Measurements from ENCODE around the gene UTP20.

The UTP20 gene

DNA sequence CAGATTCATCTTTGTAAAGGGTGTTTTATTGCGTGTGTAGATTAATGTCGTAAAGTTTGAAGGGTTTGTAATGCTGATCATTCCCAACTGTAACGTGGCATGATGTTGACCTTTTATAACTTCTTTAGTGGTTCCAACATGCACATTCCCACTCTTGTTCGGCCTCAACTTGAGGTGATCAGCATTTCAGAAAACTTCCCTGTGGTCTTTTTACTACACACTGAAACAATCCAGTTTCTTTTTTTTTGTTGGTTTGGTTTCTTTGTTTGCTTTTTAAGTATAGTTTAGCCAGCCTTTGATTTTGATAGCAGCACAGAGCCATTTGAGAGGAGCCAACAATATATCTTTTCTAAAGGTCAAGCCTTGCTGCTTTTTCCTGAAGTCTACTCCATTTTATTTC, 22.8 kb downstream of the UTP20 start:
- Histone ChIP-seq H3K4me3 (no peak overlapping the region), H3K9me3 (ENCODE audit: low read depth, low read length) (no peaks in the 10 kb centered on the region), H3K27ac (no peak overlapping the region), H3K36me3 (ENCODE audit: insufficient read depth, low read length) (peaks cover 80% of the 10 kb centered on the region), H3K9ac (ENCODE audit: insufficient read length) (no peak overlapping the region)
- no peak for TF ChIP-seq POLR2AphosphoS5 (IDR thresholded peaks at IDR 0.05; ENCODE audit: borderline replicate concordance, low read depth, low read length)
- no peak for DNase-seq (ENCODE audit: low read depth, low spot score)

DNA sequence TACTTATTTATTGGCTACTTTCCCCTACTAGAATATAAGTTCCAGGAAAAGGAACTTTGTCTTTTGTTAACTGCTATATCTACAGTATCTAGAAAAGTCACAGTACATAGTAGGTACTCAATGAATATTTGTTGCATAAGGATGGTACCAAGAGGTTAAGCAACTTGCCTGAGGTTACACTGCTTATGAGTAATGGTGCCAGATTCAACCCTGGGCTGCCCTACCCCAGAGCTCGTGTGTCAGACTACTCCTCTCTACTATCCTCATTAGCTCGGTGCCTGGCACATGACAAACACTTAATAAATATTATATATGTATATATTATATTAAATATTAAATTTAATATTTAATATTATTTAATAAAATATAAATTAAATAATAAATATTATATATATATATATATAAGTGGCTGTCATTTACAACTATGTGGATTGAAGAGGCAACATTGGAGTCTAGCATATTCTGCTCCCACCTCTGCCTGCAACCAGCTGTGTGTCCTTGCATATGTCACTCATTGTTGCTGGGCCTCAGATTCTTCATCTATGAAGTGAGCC, 25.4 kb downstream of the UTP20 start:
- no peak overlapping the region for H3K27ac ChIP-seq
- H3K9ac ChIP-seq (ENCODE audit: insufficient read length) = no peak overlapping the region
- H3K9me3 ChIP-seq (ENCODE audit: low read depth, low read length) = no peaks in the 10 kb centered on the region
- no peak for DNase-seq (ENCODE audit: low read depth, low spot score)
- peaks cover 71% of the 10 kb centered on the region for H3K36me3 ChIP-seq (ENCODE audit: insufficient read depth, low read length)
- TF ChIP-seq EZH2 (IDR thresholded peaks at IDR 0.05) (no peak), POLR2AphosphoS5 (IDR thresholded peaks at IDR 0.05; ENCODE audit: borderline replicate concordance, low read depth, low read length) (no peak), FOXP2 (optimal IDR thresholded peaks at IDR 0.05; ENCODE audit: control extremely low read depth, extremely low read length, insufficient read depth) (no peak)
- no peak overlapping the region for H3K4me3 ChIP-seq

DNA sequence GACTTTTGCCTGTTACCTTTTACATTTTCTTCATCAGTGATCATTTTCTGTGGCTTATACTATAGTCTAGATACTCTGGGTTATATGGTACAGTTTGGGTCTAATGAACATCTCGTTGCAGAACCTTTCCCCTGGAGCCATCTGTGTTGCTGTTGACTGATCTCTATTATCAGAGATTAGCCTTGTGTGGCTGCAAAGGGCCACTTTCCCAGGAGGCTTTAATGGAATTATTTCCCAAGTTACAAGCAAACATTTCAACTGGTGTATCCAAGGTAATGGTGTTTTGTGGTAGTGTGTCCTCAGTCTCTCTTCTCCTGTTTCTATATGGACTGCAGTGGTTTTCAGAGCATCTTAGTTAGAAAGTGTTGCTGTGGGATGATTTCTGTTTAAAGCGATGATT, 25.9 kb downstream of the UTP20 start:
- H3K27ac ChIP-seq = no peak overlapping the region
- H3K4me3 ChIP-seq = no peak overlapping the region
- no peaks in the 10 kb centered on the region for H3K9me3 ChIP-seq (ENCODE audit: low read depth, low read length)
- H3K36me3 ChIP-seq (ENCODE audit: insufficient read depth, low read length) = peaks cover 70% of the 10 kb centered on the region
- TF ChIP-seq FOXP2 (optimal IDR thresholded peaks at IDR 0.05; ENCODE audit: control extremely low read depth, extremely low read length, insufficient read depth) = no peak
- no peak for TF ChIP-seq EZH2 (IDR thresholded peaks at IDR 0.05)
- no peak for TF ChIP-seq POLR2AphosphoS5 (IDR thresholded peaks at IDR 0.05; ENCODE audit: borderline replicate concordance, low read depth, low read length)
- H3K9ac ChIP-seq (ENCODE audit: insufficient read length) = no peak overlapping the region
- DNase-seq (ENCODE audit: low read depth, low spot score) = no peak

DNA sequence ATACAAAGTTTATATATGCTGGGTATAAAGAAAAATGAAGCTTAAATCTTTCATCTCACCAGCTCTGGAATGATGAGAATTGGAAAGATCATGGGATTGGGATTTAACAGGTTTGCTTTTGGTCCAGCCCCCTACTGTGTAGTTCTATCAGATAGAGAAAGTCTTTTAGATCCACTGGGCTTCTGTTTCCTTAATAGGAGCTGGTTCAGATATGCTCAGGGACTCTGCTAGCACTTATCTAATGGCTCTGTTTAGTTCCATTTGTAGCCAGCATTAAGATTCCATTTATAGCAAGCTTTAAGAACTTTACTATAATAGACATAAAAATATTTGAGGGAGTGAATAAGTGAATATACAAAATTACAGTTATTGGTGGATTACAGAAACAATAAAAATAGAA, 42.6 kb downstream of the UTP20 start:
- no peak overlapping the region for H3K9ac ChIP-seq (ENCODE audit: insufficient read length)
- no peak for DNase-seq (ENCODE audit: low read depth, low spot score)
- H3K27ac ChIP-seq = no peak overlapping the region
- TF ChIP-seq POLR2AphosphoS5 (IDR thresholded peaks at IDR 0.05; ENCODE audit: borderline replicate concordance, low read depth, low read length) (no peak), FOXP2 (optimal IDR thresholded peaks at IDR 0.05; ENCODE audit: control extremely low read depth, extremely low read length, insufficient read depth) (no peak), EZH2 (IDR thresholded peaks at IDR 0.05) (no peak)
- H3K4me3 ChIP-seq = no peak overlapping the region
- H3K36me3 ChIP-seq (ENCODE audit: insufficient read depth, low read length) = peaks cover 70% of the 10 kb centered on the region
- H3K9me3 ChIP-seq (ENCODE audit: low read depth, low read length) = no peaks in the 10 kb centered on the region

DNA sequence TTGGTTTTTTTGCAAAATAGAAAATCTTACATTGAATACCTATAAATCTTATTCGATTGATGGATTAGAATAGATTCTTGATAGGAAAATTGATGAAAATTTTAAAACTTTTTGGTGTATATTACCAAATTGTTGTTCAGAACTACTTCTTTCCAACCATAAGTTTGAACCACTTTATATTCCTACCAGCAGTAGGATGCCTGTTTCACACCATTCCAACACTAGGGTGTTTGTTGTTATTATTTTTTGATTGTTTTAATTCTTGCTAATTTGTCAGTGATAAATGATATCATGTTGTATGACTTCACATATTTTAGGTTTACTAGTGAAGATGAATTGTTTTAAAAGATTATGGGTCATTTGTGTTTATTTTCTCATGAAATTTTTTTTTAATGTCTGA, 43.4 kb downstream of the UTP20 start:
- H3K9ac ChIP-seq (ENCODE audit: insufficient read length) = no peak overlapping the region
- no peak overlapping the region for H3K4me3 ChIP-seq
- H3K9me3 ChIP-seq (ENCODE audit: low read depth, low read length) = no peaks in the 10 kb centered on the region
- H3K27ac ChIP-seq = no peak overlapping the region
- no peak for DNase-seq (ENCODE audit: low read depth, low spot score)
- peaks cover 70% of the 10 kb centered on the region for H3K36me3 ChIP-seq (ENCODE audit: insufficient read depth, low read length)
- no peak for TF ChIP-seq POLR2AphosphoS5 (IDR thresholded peaks at IDR 0.05; ENCODE audit: borderline replicate concordance, low read depth, low read length)
- TF ChIP-seq EZH2 (IDR thresholded peaks at IDR 0.05) = no peak
- TF ChIP-seq FOXP2 (optimal IDR thresholded peaks at IDR 0.05; ENCODE audit: control extremely low read depth, extremely low read length, insufficient read depth) = no peak

DNA sequence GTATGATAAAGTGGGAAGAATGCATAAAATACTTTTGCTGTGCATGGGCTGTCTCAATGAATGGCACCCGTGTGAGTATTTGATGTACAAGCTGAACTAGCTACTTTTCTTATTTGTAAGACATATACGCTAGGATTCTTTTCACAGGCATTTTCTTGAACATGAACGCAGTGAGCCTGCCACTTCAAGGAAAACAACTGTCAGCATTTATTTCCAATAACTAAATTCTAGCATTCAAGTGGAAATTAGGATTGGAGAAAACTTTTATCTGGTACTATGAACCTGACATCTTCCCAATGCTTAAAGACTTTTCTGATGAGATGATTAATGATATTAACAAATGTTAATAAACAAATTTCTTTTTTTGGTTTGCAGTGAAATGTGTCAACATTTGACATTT, 45.7 kb downstream of the UTP20 start:
- H3K9me3 ChIP-seq (ENCODE audit: low read depth, low read length) = no peaks in the 10 kb centered on the region
- peaks cover 72% of the 10 kb centered on the region for H3K36me3 ChIP-seq (ENCODE audit: insufficient read depth, low read length)
- TF ChIP-seq EZH2 (IDR thresholded peaks at IDR 0.05) = no peak
- TF ChIP-seq FOXP2 (optimal IDR thresholded peaks at IDR 0.05; ENCODE audit: control extremely low read depth, extremely low read length, insufficient read depth) = no peak
- TF ChIP-seq POLR2AphosphoS5 (IDR thresholded peaks at IDR 0.05; ENCODE audit: borderline replicate concordance, low read depth, low read length) = no peak
- no peak overlapping the region for H3K27ac ChIP-seq
- DNase-seq (ENCODE audit: low read depth, low spot score) = no peak
- H3K4me3 ChIP-seq = no peak overlapping the region
- no peak overlapping the region for H3K9ac ChIP-seq (ENCODE audit: insufficient read length)

DNA sequence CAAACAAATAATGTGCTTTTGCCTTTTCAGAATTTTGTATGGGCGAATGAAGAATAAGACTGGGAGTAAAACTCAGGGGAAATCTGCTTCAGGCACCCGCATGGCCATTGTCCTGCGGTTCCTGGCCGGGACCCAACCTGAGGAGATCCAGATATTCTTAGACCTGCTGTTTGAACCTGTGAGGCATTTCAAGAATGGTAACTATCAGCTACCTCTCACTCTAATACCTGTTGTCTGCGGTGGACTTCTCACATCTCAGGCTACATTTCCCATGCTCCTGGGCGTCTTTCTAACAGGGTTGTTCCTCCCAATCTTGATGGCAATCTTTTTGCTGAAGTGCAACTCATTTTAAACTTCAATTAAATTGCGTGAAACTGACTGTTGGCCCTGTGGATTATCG, 47.1 kb downstream of the UTP20 start:
- Histone ChIP-seq H3K27ac (no peak overlapping the region), H3K4me3 (no peak overlapping the region), H3K9me3 (ENCODE audit: low read depth, low read length) (no peaks in the 10 kb centered on the region), H3K36me3 (ENCODE audit: insufficient read depth, low read length) (peaks cover 71% of the 10 kb centered on the region), H3K9ac (ENCODE audit: insufficient read length) (no peak overlapping the region)
- no peak for TF ChIP-seq POLR2AphosphoS5 (IDR thresholded peaks at IDR 0.05; ENCODE audit: borderline replicate concordance, low read depth, low read length)
- TF ChIP-seq EZH2 (IDR thresholded peaks at IDR 0.05) = no peak
- no peak for TF ChIP-seq FOXP2 (optimal IDR thresholded peaks at IDR 0.05; ENCODE audit: control extremely low read depth, extremely low read length, insufficient read depth)
- no peak for DNase-seq (ENCODE audit: low read depth, low spot score)

DNA sequence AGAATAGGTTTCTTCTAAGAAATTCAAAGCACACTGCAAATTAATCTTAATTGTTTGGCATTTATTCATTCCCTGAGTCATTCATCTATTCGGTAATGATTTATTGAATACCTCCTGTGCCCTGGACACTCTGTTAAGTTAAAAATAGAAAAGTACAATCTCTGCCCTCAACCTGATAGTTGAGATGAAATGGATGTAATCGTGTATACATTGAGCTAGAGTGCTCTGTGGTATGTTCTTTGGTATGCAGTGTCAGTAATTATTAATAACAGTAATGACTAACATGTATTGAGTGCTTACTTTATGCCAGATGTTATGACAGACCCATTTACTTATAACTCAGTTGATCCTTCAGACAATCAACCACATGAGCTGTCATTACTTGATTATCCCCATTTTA, 47.6 kb downstream of the UTP20 start:
- no peak for DNase-seq (ENCODE audit: low read depth, low spot score)
- TF ChIP-seq FOXP2 (optimal IDR thresholded peaks at IDR 0.05; ENCODE audit: control extremely low read depth, extremely low read length, insufficient read depth) (no peak), EZH2 (IDR thresholded peaks at IDR 0.05) (no peak), POLR2AphosphoS5 (IDR thresholded peaks at IDR 0.05; ENCODE audit: borderline replicate concordance, low read depth, low read length) (no peak)
- H3K36me3 ChIP-seq (ENCODE audit: insufficient read depth, low read length) = peaks cover 68% of the 10 kb centered on the region

DNA sequence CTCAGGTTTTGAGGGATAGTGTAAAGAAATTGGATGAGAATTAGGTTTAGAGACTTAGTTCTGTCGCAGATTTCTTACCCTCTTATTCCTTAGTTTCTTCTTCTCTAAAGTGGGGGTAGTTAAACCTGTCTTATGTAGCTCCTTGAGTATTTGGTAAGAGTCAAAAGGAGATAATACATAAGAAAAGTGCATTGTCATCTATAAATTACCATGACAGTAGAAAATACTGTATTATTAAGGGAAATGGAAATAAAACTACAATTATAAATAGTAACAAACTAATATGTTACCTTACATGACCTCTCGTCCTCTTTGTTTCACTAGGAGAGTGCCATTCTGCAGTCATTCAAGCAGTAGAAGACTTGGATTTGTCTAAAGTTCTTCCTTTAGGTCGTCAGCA, 49.0 kb downstream of the UTP20 start:
- no peak for DNase-seq (ENCODE audit: low read depth, low spot score)
- Histone ChIP-seq H3K9me3 (ENCODE audit: low read depth, low read length) (no peaks in the 10 kb centered on the region), H3K36me3 (ENCODE audit: insufficient read depth, low read length) (peaks cover 67% of the 10 kb centered on the region), H3K4me3 (no peak overlapping the region), H3K27ac (no peak overlapping the region), H3K9ac (ENCODE audit: insufficient read length) (no peak overlapping the region)
- TF ChIP-seq POLR2AphosphoS5 (IDR thresholded peaks at IDR 0.05; ENCODE audit: borderline replicate concordance, low read depth, low read length) (no peak), EZH2 (IDR thresholded peaks at IDR 0.05) (no peak), FOXP2 (optimal IDR thresholded peaks at IDR 0.05; ENCODE audit: control extremely low read depth, extremely low read length, insufficient read depth) (no peak)

More for the DNA sequence above, 47.6 kb downstream of the UTP20 start:
- Histone ChIP-seq H3K4me3 (no peak overlapping the region), H3K27ac (no peak overlapping the region), H3K9me3 (ENCODE audit: low read depth, low read length) (no peaks in the 10 kb centered on the region), H3K9ac (ENCODE audit: insufficient read length) (no peak overlapping the region)

Measured in SK-N-MC (cell line).